ENCODE data around the gene TLR6.
"Not testable (repeated sequence)": the region's sequence is repeated elsewhere in the genome, so short reads cannot be mapped to it uniquely, and the experiment has no call there.

The TLR6 gene

DNA sequence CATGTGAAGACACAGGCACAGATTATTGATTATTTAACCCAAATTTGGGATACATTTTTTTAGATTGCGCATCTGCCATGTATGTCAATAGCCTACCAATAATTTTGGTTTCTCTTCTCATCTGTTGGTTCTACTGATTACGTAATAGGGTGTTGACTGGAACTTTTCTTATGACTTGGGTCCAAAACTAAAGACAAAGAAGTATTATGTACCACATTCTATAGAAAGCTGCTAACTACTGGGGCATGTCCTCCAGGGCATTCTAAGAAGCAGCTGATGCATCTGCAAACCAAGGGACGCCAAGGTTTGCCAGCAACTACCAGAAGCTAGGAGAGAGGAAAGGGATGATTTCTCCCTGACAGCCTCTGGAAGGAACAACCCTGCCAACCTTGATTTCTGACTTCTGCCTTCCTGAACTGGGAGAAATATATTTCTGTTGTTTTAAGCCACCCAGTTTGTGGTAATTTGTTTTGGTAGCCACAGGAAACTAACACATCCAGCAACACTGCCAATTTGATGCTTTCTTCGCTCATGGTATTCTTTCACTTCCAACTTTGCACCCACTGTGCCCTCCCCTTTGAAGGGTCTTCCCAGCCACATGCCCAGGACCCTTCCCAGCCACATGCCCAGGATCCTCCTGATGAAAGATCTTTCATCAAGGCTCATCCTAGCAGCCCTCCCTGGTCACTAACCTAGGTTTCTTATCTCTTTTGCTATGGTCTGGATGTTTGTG, 36.1 kb downstream of the TLR6 start:
- DNase-seq (ENCODE audit: low read depth, low spot score) = no peak

DNA sequence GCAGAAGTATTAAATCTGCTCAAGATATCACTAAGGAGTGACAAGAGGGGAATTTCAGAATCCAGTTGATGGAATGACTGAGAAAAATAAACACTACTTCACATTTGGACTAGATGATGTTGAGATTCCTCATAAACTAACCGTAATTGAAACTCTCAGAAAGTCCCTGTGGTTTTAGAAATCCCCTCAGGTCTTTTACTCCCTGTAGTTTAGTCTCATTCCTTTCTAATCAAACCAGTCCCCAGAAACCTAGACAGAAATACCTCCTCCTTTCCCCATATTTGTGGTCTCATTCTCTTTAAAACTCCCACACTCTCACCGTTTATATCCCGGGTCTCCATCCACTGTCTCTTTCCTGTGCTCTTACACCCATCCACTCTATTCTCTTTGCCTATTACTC, 37.0 kb downstream of the TLR6 start:
- no peak for DNase-seq (ENCODE audit: low read depth, low spot score)

DNA sequence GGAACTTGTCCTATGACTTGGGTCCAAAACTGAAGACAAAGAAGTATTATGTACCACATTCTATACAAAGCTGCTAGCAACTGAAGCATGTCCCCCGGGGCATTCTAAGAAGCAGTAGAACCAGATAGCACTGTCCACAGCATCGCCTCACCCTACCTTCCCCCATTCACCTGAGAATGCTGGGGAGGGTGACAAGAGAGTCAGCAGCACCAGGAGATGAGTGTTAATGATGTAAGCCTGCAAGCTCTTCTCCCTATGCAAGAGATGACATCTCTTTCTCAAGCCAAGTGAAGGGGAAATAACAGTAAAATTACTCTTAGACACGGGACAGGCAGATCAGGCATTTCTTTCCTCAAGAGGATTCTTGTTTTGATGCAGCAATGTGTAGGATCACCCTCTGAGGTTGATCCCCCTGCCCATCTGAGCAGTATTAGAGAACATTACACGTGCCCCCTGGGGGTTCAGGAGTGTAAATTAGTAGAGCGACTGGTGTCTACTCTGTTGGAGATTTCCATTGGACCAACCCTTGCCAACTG, 38.1 kb downstream of the TLR6 start:
- DNase-seq (ENCODE audit: low read depth, low spot score) = no peak

DNA sequence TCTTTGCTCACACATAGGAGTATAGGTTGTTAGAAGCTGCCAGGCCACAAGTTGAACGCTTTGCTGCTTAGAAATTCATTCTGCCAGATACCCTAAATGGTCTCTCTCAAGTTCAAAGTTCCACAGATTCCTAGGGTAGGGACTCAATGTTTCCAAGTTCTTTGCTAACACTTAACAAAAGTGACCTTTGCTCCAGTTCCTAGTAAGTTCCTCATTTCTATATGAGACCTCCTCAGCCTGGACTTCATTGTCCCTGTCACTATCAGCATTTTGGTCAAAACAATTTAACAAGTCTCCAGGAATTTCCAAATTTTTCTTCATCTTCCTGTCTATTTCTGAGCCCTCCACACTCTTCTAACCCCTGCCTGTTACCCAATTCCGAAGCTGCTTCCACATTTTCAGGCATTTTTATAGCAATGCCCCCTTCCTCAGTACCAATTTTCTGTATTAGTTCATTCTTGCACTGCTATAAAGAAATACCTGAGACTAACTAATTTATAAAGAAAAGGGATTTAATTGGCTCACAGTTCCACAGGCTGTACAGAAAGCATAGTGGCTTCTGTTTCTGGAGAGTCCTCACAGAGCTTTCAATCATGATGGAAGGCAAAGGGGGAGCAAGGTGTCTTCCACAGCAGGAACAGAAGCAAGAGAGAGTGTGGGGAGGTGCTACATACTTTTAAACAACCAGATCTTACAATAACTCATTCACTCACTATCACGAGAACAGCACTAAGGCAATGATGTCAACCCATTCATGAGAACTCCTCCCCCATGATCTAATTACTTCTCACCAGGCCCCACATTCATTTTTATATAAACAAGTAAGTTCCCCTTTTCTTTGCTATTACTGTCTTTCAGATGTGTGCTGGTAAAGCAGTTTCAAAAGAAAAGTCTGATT, 40.5 kb downstream of the TLR6 start:
- no peak for DNase-seq (ENCODE audit: low read depth, low spot score)

DNA sequence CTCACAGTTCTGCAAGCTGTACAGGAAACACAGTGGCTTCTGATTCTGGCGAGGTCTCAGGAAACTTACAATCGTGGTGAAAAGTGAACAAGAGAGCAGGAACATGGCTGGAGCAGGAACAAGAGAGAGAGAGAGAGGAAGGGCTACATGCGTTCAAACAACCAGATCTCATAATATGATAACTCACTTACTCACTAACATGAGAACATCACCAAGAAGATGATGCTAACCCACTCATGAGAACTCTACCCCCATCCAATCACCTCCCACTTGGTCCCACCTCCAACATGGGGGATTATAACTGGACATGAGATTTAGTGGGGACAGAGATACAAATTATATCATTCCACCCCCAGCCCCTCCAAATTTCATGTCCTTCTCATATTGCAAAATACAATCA, 42.2 kb downstream of the TLR6 start:
- DNase-seq (ENCODE audit: low read depth, low spot score) = no peak

DNA sequence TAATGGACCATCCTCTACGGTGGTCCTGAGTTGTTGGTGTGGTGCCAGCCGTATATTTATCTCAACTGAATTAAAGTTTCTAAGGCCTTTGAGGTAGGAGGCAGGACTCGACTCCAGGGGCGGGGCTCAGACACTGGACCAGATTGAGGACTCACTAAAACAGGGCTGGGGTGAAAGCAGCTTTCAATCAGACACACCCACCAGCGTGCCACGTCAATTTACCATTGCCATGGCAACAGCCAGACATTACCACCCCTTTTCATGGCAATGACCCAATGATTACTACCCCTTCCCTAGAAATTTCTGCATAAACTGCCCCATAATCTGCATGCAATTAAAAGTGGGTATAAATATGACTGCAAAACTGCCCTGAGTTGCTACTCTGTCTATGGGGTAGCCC, 45.3 kb downstream of the TLR6 start:
- DNase-seq (ENCODE audit: low read depth, low spot score) = no peak

DNA sequence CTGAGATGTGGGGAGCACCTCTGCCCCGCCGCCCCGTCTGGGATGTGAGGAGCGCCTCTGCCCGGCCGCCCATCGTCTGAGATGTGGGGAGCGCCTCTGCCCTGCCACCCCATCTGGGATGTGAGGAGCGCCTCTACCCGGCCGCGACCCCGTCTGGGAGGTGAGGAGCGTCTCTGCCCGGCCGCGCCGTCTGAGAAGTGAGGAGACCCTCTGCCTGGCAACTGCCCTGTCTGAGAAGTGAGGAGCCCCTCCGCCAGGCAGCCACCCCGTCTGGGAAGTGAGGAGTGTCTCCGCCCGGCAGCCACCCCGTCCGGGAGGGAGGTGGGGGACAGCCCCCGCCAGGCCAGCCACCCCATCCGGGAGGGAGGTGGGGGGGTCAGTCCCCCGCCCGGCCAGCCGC, 49.2 kb downstream of the TLR6 start:
- DNase-seq (ENCODE audit: low read depth, low spot score) = not testable (repeated sequence)

DNA sequence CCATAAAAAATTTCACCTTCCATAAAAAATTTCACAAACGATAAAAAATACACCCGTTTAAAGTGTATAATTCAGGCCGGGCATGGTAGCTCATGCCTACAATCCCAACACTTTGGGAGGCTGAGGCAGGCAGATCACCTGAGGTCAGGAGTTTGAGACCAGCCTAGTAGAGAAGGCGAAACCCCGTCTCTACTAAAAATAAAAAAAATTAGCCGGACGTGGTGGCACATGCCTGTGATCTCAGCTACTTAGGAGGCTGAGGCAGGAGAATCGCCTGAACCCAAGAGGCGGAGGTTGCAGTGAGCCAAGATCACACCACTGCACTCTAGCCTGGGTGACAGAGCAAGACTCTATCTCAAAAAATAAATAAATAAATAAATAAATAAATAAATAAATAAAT, 50.4 kb downstream of the TLR6 start:
- DNase-seq (ENCODE audit: low read depth, low spot score) = not testable (repeated sequence)

DNA sequence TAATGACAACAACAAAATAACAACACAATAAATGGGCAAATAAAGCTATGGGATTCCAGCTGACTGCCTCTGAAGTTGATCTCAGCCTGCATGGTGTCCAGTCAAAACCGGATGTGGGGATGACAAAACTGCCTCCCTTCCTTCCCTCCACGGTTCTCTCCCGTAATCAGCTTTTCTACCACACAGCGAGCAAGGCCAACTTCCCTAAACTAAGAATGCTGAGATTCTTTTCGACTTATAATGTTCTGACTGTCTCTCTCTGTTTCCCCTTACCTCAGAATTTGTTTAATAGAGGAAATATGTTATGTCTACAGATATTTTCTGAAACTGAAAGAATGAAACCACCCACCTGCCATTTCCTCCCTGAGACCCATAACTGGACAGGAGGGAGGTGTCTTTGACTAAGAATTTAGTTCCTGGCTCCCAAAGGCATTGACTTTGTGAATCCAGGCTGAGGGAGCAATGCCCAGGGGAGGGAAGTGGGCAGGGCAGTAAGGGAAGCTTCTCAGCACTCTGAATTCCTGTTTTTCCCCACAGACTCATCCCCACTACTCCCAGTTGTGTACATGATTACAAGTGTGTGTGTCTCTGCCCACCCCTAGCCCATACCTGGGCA, 51.0 kb downstream of the TLR6 start:
- DNase-seq (ENCODE audit: low read depth, low spot score) = no peak

DNA sequence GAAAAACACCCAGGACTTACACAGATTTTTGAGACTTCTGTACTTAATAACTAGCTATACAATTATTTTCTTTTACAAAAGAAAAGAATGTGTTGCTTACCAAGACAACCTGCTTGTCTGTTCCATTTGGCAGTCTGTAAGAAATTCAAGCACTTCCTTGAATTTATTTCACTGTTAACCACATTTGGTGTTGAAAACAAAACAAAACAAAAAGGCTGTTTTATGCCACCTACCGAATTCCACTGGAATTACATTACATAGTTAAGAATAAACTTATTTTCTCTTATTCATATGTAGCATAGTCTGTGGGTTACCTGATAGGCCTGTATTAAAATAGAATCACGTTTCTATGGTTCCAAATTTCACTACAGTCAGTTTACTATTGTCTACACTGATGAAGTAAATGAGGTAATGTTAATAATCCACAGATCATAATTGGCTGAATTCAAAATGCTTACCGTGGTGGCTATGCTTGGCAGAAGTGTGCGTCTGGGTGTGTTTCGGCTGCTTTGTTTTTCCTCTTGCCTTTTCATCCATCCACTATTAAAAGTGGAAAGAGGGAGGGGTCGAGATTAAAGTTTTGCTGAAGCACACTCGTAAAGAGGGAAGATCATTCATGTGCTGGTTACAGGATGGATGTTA, 51.8 kb downstream of the TLR6 start, which contains the start of gene TLR1:
Gene TLR1, minus strand, starts transcription at position 138 of the 642 bp plus-strand sequence. CDS start 5,960 bp downstream, outside the sequence.
- peak; percentile 46 for DNase-seq (ENCODE audit: low read depth, low spot score)

DNA sequence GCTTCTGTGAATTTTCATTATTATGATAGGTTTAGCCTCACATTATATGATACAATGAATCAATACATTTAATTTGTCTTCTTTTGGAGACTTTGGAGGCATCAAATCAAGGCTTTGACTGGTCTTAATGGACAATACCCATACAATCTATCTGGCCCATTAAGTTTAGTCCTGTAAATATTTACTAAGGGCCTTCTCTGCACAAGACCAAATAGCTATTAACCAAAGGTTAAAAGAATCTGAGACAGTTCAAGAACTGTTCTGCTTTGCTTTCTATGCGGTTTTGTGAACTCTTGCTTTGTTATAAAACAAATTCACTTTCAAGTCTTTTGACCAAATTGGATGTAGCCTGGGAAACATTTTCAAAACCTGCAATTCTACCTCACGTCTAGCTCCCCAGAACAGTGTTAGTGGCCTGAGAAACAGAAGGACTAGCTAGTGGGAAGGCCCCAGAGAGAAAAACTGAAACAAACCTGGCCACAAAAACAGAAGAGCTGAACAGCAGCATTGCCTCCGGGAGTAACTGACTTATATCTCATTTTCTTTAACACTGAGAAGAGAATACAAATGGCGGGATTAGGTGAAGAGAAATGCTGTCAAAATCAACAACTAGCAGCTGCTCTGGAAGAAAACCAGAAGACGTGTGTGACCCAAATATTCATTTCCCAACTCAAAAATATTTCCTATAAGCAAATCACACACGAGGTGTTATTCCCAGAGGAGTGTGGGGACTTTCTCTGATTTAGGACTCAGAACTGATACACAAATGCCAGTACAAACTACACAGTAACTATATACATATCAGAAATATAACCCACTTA, 52.6 kb downstream of the TLR6 start:
- DNase-seq (ENCODE audit: low read depth, low spot score) = no peak

DNA sequence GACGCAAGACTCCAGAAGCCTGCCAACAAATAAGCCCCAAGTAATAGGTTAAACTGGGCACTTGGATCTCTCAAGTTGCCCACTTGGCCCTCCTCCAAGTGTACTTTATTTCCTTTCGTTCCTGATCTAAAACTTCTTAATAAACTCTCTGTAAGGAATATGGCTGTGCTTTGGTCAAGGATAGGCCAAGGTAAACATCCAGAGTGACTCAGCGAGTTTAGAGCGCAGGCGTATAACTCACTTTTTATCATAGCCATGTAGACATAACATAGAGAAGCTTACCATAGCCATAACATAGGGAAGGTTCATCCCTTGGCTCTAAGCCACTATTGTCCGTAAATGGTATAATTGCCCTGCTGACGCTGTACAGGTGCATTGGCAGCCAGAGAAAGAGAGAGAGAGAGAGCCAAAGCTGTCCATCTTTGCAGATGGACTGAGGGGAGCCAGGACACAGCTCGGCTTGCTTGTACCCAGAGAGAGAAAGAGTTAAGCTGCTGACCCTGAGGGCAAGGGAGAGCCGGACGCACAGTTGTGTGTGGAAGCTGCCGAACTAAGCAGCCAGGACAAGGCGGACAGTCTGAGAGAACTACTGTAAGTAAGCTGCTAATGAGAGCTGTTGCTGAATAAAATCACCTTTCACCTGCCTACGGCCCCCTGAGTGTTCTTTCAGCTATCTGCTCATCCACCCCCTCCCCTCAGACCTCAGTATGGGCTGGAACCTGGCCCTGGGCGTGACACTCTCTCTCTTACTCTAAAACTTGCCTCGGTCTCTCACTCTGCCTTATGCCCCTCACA, 53.9 kb downstream of the TLR6 start:
- DNase-seq (ENCODE audit: low read depth, low spot score) = no peak

DNA sequence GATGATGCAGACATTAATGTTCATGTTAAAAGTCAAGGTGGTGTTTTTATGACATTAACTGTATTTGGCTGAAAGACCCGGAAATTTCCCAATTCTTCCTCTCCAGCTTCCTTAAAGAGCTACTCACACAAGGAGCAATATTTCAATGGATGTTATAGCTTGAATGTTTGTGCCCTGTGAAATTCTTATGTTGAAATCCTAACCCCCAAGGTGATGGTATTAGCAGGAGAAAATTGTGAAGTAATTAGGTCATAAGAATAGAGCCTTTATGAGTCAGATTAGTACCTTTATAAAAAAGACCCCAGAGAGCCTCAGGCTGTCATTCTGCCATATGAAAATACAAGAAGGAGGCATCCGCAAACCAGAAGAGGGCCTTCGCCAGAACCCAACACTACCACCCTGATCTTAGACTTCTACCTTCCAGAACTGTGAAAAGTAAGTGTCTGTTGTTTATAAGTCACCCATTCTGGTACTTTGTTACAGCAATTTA, 55.6 kb downstream of the TLR6 start:
- DNase-seq (ENCODE audit: low read depth, low spot score) = no peak

DNA sequence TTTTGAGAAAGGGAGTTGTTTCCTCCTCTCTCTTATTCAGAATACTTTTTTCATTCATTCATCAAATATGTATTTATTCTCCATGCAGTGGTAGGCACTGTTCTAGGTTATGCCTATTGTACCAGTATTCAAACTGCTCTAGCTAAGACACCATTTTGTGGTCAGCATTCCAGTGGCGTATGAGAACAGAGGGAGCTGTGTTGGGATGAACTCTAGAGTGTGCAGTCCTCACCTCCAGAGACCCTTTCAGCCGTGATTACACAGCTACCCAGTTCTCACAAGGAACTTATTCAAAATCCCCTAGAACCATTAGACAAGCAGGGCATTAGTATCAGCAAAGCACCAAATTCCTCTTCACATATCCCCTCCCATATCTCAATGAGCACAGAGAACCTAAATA, 56.3 kb downstream of the TLR6 start:
- no peak for DNase-seq (ENCODE audit: low read depth, low spot score)

DNA sequence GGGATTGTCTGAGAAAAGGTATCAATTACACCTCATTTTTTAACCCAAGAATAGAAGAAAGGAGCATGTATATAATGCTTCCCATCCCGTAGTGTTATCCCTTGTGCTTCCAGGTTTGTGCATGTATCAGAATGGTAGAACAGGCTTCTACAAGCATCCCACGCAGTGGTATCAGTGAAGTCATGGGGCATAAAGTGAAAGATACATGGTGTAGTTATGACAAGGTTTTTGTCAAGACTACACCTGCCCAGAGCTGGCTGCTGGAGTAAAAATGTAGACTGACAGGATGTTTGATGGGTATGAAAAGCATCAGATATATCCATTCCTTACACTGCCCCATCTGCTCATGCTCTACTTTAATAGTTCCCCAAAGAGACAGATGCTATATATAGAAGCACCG, 61.5 kb downstream of the TLR6 start:
- DNase-seq (ENCODE audit: low read depth, low spot score) = no peak

DNA sequence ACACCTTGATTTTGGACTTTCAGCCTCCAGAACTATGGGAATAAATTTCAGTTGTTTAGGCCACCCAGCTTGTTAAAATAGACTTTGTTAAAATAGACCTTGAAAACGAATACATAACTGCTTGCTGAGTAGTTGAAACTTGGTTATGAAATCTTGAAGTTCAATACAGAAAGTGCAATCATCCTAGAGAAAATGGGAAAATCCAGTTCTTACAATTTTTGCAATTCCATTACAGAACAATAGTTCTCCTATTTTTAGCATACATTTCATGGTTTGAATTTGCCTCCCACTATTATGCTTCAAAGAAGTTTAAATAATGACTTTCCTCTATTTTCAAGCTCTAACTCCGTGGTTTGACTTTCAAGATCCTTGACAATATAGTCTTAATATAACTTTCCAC, 62.6 kb downstream of the TLR6 start:
- DNase-seq (ENCODE audit: low read depth, low spot score) = no peak

DNA sequence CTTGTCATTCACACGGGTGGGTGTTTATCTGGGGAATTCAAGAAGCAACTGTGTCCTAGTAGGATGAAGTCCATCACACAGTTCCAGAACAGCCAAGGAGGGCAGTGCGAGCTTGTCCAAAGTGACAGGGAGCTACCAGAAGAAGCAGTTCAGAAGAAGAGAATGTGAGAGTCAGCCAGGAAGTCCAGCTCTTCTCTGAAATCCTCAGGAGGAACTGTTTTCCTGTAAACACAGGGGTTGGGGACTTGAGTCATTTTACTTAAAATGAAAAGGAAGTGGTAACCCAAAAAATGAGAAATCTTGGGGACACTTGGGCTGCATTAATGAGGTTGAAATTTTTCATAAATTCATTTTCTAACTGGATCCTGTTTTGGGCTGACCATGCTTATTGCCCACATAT, 65.6 kb downstream of the TLR6 start:
- no peak for DNase-seq (ENCODE audit: low read depth, low spot score)

DNA sequence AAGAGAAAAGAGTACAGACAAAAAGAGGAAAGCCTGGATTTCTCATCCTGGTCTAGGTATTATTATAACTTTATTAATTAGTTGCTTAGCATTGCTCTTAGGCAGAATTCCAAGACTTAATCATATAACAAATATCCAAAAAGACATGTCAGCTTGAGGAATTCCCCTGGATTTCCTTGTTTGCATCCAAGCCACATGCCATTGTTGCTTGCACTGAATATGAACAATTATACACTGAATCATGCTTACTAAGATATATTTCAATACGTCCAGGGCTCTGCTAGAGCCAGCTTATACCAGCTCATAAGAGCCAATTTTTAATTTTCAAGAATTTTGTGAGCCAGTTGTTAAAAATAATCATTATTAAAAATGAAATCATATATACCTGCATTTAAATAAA, 68.3 kb downstream of the TLR6 start:
- no peak for DNase-seq (ENCODE audit: low read depth, low spot score)

DNA sequence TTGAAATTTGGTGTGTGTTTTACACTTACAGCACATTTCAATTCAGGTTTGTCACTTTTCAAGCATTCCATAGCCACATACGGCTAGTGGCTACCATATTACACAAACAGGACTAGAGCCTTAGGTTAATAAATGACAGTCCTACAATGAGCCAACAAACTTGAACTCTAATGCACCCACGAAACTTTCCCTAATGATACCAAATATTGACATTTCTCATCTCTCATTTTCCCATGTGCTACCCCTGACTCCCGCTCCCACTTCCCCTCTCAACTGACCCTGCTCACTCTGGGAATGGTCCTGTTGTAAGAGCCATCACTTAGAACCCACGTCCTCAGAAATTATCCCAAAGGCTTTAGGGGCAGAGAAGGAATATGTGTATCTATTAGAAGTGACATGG, 68.9 kb downstream of the TLR6 start:
- no peak for DNase-seq (ENCODE audit: low read depth, low spot score)

DNA sequence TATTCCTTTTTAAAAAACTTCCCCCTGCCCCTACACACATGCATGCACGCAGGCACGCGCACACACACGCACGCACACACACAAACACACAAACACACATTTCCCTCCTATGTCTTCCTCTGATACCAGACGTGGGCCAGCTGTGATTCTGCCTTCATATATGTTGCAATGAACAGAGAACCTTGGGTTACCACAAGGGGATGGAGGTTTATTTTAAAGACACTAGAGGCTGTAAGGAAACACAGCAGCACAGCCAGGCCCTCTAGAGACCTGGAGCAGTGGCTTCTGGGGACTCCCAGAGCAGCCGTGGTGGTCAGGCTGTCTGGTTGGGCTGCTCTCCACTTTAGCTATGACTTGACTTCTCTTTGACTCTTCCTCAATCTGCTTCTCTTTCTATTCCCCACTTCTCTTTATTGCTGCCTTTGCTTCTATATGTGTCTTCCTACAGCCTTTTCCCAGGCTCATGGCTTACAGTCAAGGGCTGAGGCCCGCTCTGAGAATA, 70.7 kb downstream of the TLR6 start:
- no peak for DNase-seq (ENCODE audit: low read depth, low spot score)

All from smooth muscle cell of the brain vasculature (primary cell).